Suprapubic skin (tissue), 4 donors: ENCODE measurements around the gene LDLRAD4. TPM values are rescaled to one million over a fixed set of nuclear protein-coding genes. Genes with fewer than 3 reads are reported as not detected.
"Not testable (repeated sequence)": the region's sequence is repeated elsewhere in the genome, so short reads cannot be mapped to it uniquely, and the experiment has no call there.

Source experiments
- DNase-seq, 2 donors: peaks; one replicate each; pipeline ENCODE4 v3.0.0-alpha.2; 2019; ENCODE audit warnings: low spot score in 2 of 2
- H3K27ac ChIP-seq: fragments of 200-600 bp; sonication (generic); one replicate; pipeline ENCODE4 v1.5.1; 2019
- H3K27me3 ChIP-seq: fragments of 200-600 bp; sonication (generic); one replicate; pipeline ENCODE4 v1.5.1; 2019
- H3K36me3 ChIP-seq: fragments of 200-600 bp; sonication (generic); one replicate; pipeline ENCODE4 v1.5.1; 2019
- H3K4me1 ChIP-seq: fragments of 200-600 bp; sonication (generic); one replicate; pipeline ENCODE4 v1.5.1; 2019
- H3K4me3 ChIP-seq: fragments of 200-600 bp; sonication (generic); one replicate; pipeline ENCODE4 v1.5.1; 2019; ENCODE audit warnings: mild to moderate bottlenecking
- H3K9me3 ChIP-seq: fragments of 200-600 bp; sonication (generic); one replicate; pipeline ENCODE4 v1.5.1; 2019
- CTCF ChIP-seq, 2 donors: fragments of 200-600 bp in 1 of 2; fragments of 450-650 bp in 1 of 2; sonication (generic) in 1 of 2; IDR thresholded peaks; one replicate each; pipeline ENCODE4 v1.5.1; 2016 to 2019; ENCODE audit warnings: antibody characterized with exemption in 2 of 2, mild to moderate bottlenecking in 1 of 2, moderate library complexity in 1 of 2
- EP300 ChIP-seq: sonication (generic); formaldehyde crosslinking; IDR thresholded peaks from one replicate; pipeline ENCODE4 v1.6.1; 2017; ENCODE audit warnings: antibody characterized with exemption
- POLR2A ChIP-seq, 2 donors: fragments of 450-650 bp; IDR thresholded peaks; one replicate each; pipeline ENCODE4 v1.6.1; 2017; ENCODE audit warnings: antibody characterized with exemption in 2 of 2, mild to moderate bottlenecking in 2 of 2, moderate library complexity in 2 of 2
- POLR2AphosphoS5 ChIP-seq, 3 donors: sonication (generic); formaldehyde crosslinking; IDR thresholded peaks; one replicate each; pipeline ENCODE4 v1.6.1; 2017; ENCODE audit warnings: antibody characterized with exemption in 3 of 3
- WGBS: methylation state at CpG from one replicate; pipeline ENCODE4 v1.1.5; 2018; 5-methylcytosine and 5-hydroxymethylcytosine counted together
- total RNA-seq, 4 donors: library from RNA; depleted of rRNA; stranded (reverse); fragments of >200 nt; gene quantifications; one replicate each; pipeline ENCODE4 v1.1.0, GENCODE V29; 2016

Gene LDLRAD4
- total RNA-seq, 4 donors from 2014 or later: 10.1 to 31.6 (median 15.1) TPM

GRCh38 chr18:13661779-13662256 lies 443.3 kb downstream of the LDLRAD4 start:
- H3K27ac ChIP-seq: no peak overlapping the region
- H3K4me1 ChIP-seq: no peaks in the 10 kb centered on the region
- WGBS: 79% methylated on average over 2 of the region's 2 CpGs
- no peak for DNase-seq
- H3K27me3 ChIP-seq: no peaks in the 10 kb centered on the region
- TF ChIP-seq CTCF (IDR thresholded peaks at IDR 0.05) (no peak), POLR2A (IDR thresholded peaks at IDR 0.05) (no peak), POLR2AphosphoS5 (IDR thresholded peaks at IDR 0.05) (no peak), EP300 (no peak)
- no peaks in the 10 kb centered on the region for H3K9me3 ChIP-seq
- no peak overlapping the region for H3K4me3 ChIP-seq
- H3K36me3 ChIP-seq: peaks cover 4% of the 10 kb centered on the region

GRCh38 chr18:13672657-13673056 lies 454.1 kb downstream of the LDLRAD4 start:
- WGBS: 70% methylated on average over 7 of the region's 7 CpGs

GRCh38 chr18:13676471-13676870 lies 457.9 kb downstream of the LDLRAD4 start:
- Histone ChIP-seq H3K4me3 (no peak overlapping the region), H3K36me3 (no peaks in the 10 kb centered on the region), H3K9me3 (no peaks in the 10 kb centered on the region), H3K4me1 (no peaks in the 10 kb centered on the region), H3K27me3 (no peaks in the 10 kb centered on the region), H3K27ac (no peak overlapping the region)
- TF ChIP-seq POLR2A (IDR thresholded peaks at IDR 0.05) (no peak), CTCF (IDR thresholded peaks at IDR 0.05) (no peak), EP300 (no peak)
- DNase-seq: no peak
- WGBS: 90% methylated on average over 6 of the region's 6 CpGs

More at GRCh38 chr18:13672657-13673056, 454.1 kb downstream of the LDLRAD4 start:
- H3K4me3 ChIP-seq: no peak overlapping the region
- H3K9me3 ChIP-seq: no peaks in the 10 kb centered on the region
- no peaks in the 10 kb centered on the region for H3K4me1 ChIP-seq
- H3K27ac ChIP-seq: no peak overlapping the region
- no peaks in the 10 kb centered on the region for H3K27me3 ChIP-seq
- no peak for DNase-seq
- no peak for TF ChIP-seq POLR2AphosphoS5 (IDR thresholded peaks at IDR 0.05)
- no peak for TF ChIP-seq POLR2A (IDR thresholded peaks at IDR 0.05)
- TF ChIP-seq EP300: no peak
- no peak for TF ChIP-seq CTCF (IDR thresholded peaks at IDR 0.05)
- H3K36me3 ChIP-seq: peaks cover 4% of the 10 kb centered on the region

GRCh38 chr18:13677350-13677749 lies 458.8 kb downstream of the LDLRAD4 start:
- H3K9me3 ChIP-seq, H3K27ac ChIP-seq, H3K27me3 ChIP-seq, H3K4me3 ChIP-seq, DNase-seq, H3K36me3 ChIP-seq, H3K4me1 ChIP-seq: not testable (repeated sequence)
- WGBS: over 99% methylated on average over 13 of the region's 13 CpGs

GRCh38 chr18:13680612-13681011 lies 462.1 kb downstream of the LDLRAD4 start:
- 83% methylated on average over 5 of the region's 5 CpGs for WGBS
- Histone ChIP-seq H3K27me3 (no peaks in the 10 kb centered on the region), H3K36me3 (no peaks in the 10 kb centered on the region), H3K9me3 (no peaks in the 10 kb centered on the region), H3K4me3 (no peak overlapping the region), H3K27ac (no peak overlapping the region), H3K4me1 (no peaks in the 10 kb centered on the region)
- TF ChIP-seq EP300 (no peak), POLR2AphosphoS5 (IDR thresholded peaks at IDR 0.05) (no peak), CTCF (IDR thresholded peaks at IDR 0.05) (peak in 1 of 2 donors; percentile 18), POLR2A (IDR thresholded peaks at IDR 0.05) (no peak)
- DNase-seq: no peak

GRCh38 chr18:13681701-13682100 lies 463.1 kb downstream of the LDLRAD4 start:
- no peak for TF ChIP-seq CTCF (IDR thresholded peaks at IDR 0.05)
- TF ChIP-seq EP300: no peak
- no peak for TF ChIP-seq POLR2A (IDR thresholded peaks at IDR 0.05)
- TF ChIP-seq POLR2AphosphoS5 (IDR thresholded peaks at IDR 0.05): no peak
- DNase-seq: no peak
- no peaks in the 10 kb centered on the region for H3K4me1 ChIP-seq
- no peaks in the 10 kb centered on the region for H3K9me3 ChIP-seq
- H3K36me3 ChIP-seq: no peaks in the 10 kb centered on the region
- WGBS: 91% methylated on average over 6 of the region's 6 CpGs
- no peak overlapping the region for H3K4me3 ChIP-seq
- no peaks in the 10 kb centered on the region for H3K27me3 ChIP-seq
- no peak overlapping the region for H3K27ac ChIP-seq
